Epidermal melanocyte (primary cell): ENCODE measurements around the gene SAMHD1.

ENCODE experiments used
- DNase-seq: peaks from one replicate; pipeline ENCODE4 v3.0.0; 2011; ENCODE audit warnings: low spot score; ENCODE audit not compliant: insufficient read length

Gene SAMHD1

GRCh38 chr20:36873498-36874189 is 77.9 kb downstream of the SAMHD1 start:
- DNase-seq: no peak

- no peak for DNase-seq
Measured at GRCh38 chr20:36872852-36873251, 78.7 kb downstream of the SAMHD1 start.

- no peak for DNase-seq
Measured at GRCh38 chr20:36871640-36872570, 79.6 kb downstream of the SAMHD1 start.

GRCh38 chr20:36866681-36867495 is 84.6 kb downstream of the SAMHD1 start:
- no peak for DNase-seq

GRCh38 chr20:36866164-36866563 is 85.3 kb downstream of the SAMHD1 start:
- no peak for DNase-seq

- no peak for DNase-seq
Measured at GRCh38 chr20:36865861-36866149, 85.7 kb downstream of the SAMHD1 start.

GRCh38 chr20:36865076-36865860 is 86.2 kb downstream of the SAMHD1 start:
- DNase-seq: no peak

GRCh38 chr20:36862857-36863668 is 88.4 kb downstream of the SAMHD1 start:
- DNase-seq: no peak

GRCh38 chr20:36861875-36862801 is 89.4 kb downstream of the SAMHD1 start:
- DNase-seq: peak; percentile 98

GRCh38 chr20:36861625-36861874 is 90.0 kb downstream of the SAMHD1 start:
- no peak for DNase-seq

GRCh38 chr20:36860811-36861624 is 90.5 kb downstream of the SAMHD1 start:
- no peak for DNase-seq

GRCh38 chr20:36860339-36860738 is 91.2 kb downstream of the SAMHD1 start:
- DNase-seq: no peak

GRCh38 chr20:36859700-36860330 is 91.7 kb downstream of the SAMHD1 start:
- DNase-seq: no peak

- no peak for DNase-seq
Measured at GRCh38 chr20:36859282-36859555, 92.3 kb downstream of the SAMHD1 start.

- no peak for DNase-seq
Measured at GRCh38 chr20:36856691-36857635, 94.5 kb downstream of the SAMHD1 start.

- peak; percentile 67 for DNase-seq
Measured at GRCh38 chr20:36856195-36856594, 95.3 kb downstream of the SAMHD1 start.

GRCh38 chr20:36855241-36855657 is 96.3 kb downstream of the SAMHD1 start:
- no peak for DNase-seq
